Suprapubic skin (tissue), 3 donors: ENCODE measurements around the gene RGS12.

ENCODE experiments used
- POLR2A ChIP-seq, 2 donors: fragments of 450-650 bp; IDR thresholded peaks; one replicate each; pipeline ENCODE4 v1.6.1; 2017; ENCODE audit warnings: antibody characterized with exemption in 2 of 2, mild to moderate bottlenecking in 2 of 2, moderate library complexity in 2 of 2
- TF ChIP-seq, protein P1 (sequence below), 2 donors: fragments of 200-600 bp in 1 of 2; fragments of 450-650 bp in 1 of 2; sonication (generic) in 1 of 2; IDR thresholded peaks; one replicate each; pipeline ENCODE4 v1.5.1; 2016 to 2019; ENCODE audit warnings: antibody characterized with exemption in 2 of 2, mild to moderate bottlenecking in 1 of 2, moderate library complexity in 1 of 2

DNA sequence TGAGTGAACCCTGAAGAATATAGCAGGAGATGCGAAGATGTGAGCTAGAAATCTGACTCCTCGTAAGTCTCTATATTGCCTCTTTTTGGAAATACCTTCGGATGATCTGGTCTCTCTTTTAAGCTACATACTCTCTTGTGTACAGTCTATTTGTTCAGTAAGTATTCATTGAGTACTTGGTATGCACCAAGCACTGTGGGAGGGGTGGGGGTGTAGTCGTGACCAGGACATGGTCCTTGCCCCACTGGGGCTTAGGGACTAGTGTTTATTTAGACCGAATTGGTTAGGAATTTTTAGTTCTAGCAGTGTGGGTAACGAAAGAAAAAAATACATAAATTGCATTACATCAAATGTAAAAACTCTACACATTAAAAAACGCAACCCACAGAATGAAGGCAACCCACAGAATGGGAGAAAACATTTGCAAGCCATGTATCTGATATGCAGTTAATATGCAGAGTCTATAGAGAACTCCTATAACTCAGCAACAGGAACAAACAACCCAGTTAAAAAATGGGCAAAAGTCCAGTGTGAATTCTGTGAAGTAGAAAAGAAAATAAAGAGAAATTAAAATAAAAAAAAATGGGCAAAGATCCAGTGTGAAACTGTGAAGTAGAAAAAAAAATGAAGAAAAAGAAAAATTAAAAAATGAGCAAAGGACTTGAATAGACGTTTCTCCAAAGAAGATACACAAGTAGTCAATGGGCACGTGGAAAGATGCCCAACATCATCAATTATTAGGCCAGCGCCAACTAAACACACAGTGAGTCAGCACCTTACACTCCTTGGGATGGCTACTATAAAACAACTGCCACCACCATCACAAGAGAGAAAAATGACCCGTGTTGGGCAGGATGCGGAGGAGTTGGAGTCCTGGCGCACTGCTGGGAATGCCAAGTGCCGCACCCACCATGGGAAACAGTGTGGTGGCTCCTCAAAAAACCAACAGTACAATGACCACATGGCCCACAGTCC is 43.8 kb downstream of the RGS12 start:
- TF ChIP-seq, protein P1, sequence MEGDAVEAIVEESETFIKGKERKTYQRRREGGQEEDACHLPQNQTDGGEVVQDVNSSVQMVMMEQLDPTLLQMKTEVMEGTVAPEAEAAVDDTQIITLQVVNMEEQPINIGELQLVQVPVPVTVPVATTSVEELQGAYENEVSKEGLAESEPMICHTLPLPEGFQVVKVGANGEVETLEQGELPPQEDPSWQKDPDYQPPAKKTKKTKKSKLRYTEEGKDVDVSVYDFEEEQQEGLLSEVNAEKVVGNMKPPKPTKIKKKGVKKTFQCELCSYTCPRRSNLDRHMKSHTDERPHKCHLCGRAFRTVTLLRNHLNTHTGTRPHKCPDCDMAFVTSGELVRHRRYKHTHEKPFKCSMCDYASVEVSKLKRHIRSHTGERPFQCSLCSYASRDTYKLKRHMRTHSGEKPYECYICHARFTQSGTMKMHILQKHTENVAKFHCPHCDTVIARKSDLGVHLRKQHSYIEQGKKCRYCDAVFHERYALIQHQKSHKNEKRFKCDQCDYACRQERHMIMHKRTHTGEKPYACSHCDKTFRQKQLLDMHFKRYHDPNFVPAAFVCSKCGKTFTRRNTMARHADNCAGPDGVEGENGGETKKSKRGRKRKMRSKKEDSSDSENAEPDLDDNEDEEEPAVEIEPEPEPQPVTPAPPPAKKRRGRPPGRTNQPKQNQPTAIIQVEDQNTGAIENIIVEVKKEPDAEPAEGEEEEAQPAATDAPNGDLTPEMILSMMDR (IDR thresholded peaks at IDR 0.05), result no peak
- no peak for TF ChIP-seq POLR2A (IDR thresholded peaks at IDR 0.05)
